ENCODE results near the gene MAU2. TPM values are rescaled to one million over a fixed set of nuclear protein-coding genes. Genes with fewer than 3 reads are reported as not detected.

The MAU2 gene
- total RNA-seq, 1 donor = 32.4 TPM

- TF ChIP-seq, protein P1, sequence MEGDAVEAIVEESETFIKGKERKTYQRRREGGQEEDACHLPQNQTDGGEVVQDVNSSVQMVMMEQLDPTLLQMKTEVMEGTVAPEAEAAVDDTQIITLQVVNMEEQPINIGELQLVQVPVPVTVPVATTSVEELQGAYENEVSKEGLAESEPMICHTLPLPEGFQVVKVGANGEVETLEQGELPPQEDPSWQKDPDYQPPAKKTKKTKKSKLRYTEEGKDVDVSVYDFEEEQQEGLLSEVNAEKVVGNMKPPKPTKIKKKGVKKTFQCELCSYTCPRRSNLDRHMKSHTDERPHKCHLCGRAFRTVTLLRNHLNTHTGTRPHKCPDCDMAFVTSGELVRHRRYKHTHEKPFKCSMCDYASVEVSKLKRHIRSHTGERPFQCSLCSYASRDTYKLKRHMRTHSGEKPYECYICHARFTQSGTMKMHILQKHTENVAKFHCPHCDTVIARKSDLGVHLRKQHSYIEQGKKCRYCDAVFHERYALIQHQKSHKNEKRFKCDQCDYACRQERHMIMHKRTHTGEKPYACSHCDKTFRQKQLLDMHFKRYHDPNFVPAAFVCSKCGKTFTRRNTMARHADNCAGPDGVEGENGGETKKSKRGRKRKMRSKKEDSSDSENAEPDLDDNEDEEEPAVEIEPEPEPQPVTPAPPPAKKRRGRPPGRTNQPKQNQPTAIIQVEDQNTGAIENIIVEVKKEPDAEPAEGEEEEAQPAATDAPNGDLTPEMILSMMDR (IDR thresholded peaks at IDR 0.05; ENCODE audit: insufficient read depth, low read depth, low read length) = no peak
- H3K4me3 ChIP-seq (ENCODE audit: low read depth, low read length) = no peak overlapping the region
- DNase-seq (ENCODE audit: low read depth) = peak; percentile 47
Observed at GRCh38 chr19:19403373-19403901, 82.8 kb downstream of the MAU2 start.

- TF ChIP-seq, protein P1 (IDR thresholded peaks at IDR 0.05; ENCODE audit: insufficient read depth, low read depth, low read length) = peak; percentile 19
- DNase-seq (ENCODE audit: low read depth) = peak; percentile 96
- H3K4me3 ChIP-seq (ENCODE audit: low read depth, low read length) = peak within 1 kb of the TSS; percentile 83
Observed at GRCh38 chr19:19404879-19405860, 84.5 kb downstream of the MAU2 start, which contains the start of gene GATAD2A. Gene GATAD2A, plus strand, starts transcription at chr19:19405675. Its CDS starts 59,671 bp downstream, at chr19:19465346.

- H3K4me3 ChIP-seq (ENCODE audit: low read depth, low read length) = peak overlapping the region; percentile 83
- TF ChIP-seq, protein P1 (IDR thresholded peaks at IDR 0.05; ENCODE audit: insufficient read depth, low read depth, low read length) = no peak
- DNase-seq (ENCODE audit: low read depth) = peak; percentile 51
Observed at GRCh38 chr19:19405971-19406877, 85.6 kb downstream of the MAU2 start.

DNA sequence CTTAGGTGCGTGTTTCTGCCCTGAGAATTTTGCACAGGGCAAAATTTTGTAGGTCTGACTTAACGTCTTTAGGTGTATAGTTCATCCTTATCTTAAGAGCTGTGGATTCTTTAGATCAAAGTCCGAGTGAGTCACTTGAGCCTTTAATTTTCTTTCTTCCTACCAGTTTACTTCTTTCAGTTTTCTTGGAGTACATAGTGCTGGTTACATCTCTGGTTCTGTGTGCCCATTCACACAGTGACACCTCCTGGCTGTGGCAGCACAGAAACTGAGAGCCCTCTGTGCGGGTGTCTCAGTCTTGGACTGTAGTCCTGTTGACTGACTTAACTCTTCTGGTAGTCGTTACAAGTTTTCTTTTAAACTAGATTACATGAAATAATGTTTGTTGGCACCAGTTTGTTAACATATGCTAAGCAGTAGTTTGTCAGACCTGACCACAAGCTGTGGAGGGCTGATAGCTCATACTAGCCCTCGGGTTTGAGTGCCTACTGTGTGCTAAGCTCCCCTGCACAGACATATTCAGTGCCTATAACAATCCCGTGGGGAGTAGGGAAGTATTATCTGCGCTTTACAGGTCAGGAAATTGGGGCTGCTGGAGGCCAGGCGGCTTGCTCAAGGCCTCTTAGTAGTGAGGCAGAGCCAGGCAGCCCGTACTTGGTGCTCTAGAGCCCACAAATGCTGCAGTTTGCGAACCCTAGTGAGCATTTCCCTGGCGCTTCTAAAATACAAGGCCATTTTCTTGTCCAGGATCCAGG is 86.4 kb downstream of the MAU2 start:
- TF ChIP-seq, protein P1 (IDR thresholded peaks at IDR 0.05; ENCODE audit: insufficient read depth, low read depth, low read length) = peak; percentile 42
- H3K4me3 ChIP-seq (ENCODE audit: low read depth, low read length) = peak overlapping the region; percentile 83
- peak; percentile 68 for DNase-seq (ENCODE audit: low read depth)

GRCh38 chr19:19407633-19407930 is 87.0 kb downstream of the MAU2 start:
- TF ChIP-seq, protein P1 (IDR thresholded peaks at IDR 0.05; ENCODE audit: insufficient read depth, low read depth, low read length) = no peak
- H3K4me3 ChIP-seq (ENCODE audit: low read depth, low read length) = peak overlapping the region; percentile 83
- no peak for DNase-seq (ENCODE audit: low read depth)

Other genes with a start within 250 kb of the MAU2 start
- gene TMEM161A, start 182.4 kb upstream of the MAU2 start, total RNA-seq = 18.1 and 20.9 TPM in 2 replicates
- gene MEF2B, start 150.6 kb upstream of the MAU2 start, total RNA-seq = 0.32 TPM in 1 of 2 replicates, not detected in the other
- 13.4 and 19.0 TPM in 2 replicates for gene BORCS8, start 128.7 kb upstream of the MAU2 start, total RNA-seq
- gene RFXANK, start 128.6 kb upstream of the MAU2 start, total RNA-seq = 57.9 and 83.4 TPM in 2 replicates
- 7.1 and 7.8 TPM in 2 replicates for gene NR2C2AP, start 117.4 kb upstream of the MAU2 start, total RNA-seq
- gene NCAN, start 108.9 kb upstream of the MAU2 start, total RNA-seq = under 0.01 TPM in 1 of 2 replicates, not detected in the other
- gene TM6SF2, start 47.5 kb upstream of the MAU2 start, total RNA-seq = 0.86 and 1.3 TPM in 2 replicates
- 22.5 and 27.4 TPM in 2 replicates for gene SUGP1, start 320 bp upstream of the MAU2 start, total RNA-seq
- 44.5 and 57.0 TPM in 2 replicates for gene GATAD2A, start 84.8 kb downstream of the MAU2 start, total RNA-seq
- gene TSSK6, start 194.7 kb downstream of the MAU2 start, total RNA-seq = 1.3 and 2.3 TPM in 2 replicates
- 199 and 205 TPM in 2 replicates for gene NDUFA13, start 195.4 kb downstream of the MAU2 start, total RNA-seq
- 0.43 and 0.64 TPM in 2 replicates for gene YJEFN3, start 208.1 kb downstream of the MAU2 start, total RNA-seq
- gene CILP2, start 217.4 kb downstream of the MAU2 start, total RNA-seq = under 0.01 and 0.43 TPM in 2 replicates